ENCODE results near the gene CDC25B.

Gene CDC25B

GRCh38 chr20:3775457-3776108 is 20.5 kb upstream of the CDC25B start:
- in situ Hi-C loops (cut with HindIII; ENCODE audit: low pct_ligation_motif_present, low sequenced_read_pairs), result no loop called here
- DNase-seq, result no peak
- Histone ChIP-seq H3K27ac (no peak overlapping the region), H3K4me3 (ENCODE audit: low read depth, low read length) (no peak overlapping the region), H3K36me3 (replicated peaks) (no peaks in the 10 kb centered on the region), H3K27me3 (replicated peaks) (peaks cover 8% of the 10 kb centered on the region)
- TF ChIP-seq, protein P1, sequence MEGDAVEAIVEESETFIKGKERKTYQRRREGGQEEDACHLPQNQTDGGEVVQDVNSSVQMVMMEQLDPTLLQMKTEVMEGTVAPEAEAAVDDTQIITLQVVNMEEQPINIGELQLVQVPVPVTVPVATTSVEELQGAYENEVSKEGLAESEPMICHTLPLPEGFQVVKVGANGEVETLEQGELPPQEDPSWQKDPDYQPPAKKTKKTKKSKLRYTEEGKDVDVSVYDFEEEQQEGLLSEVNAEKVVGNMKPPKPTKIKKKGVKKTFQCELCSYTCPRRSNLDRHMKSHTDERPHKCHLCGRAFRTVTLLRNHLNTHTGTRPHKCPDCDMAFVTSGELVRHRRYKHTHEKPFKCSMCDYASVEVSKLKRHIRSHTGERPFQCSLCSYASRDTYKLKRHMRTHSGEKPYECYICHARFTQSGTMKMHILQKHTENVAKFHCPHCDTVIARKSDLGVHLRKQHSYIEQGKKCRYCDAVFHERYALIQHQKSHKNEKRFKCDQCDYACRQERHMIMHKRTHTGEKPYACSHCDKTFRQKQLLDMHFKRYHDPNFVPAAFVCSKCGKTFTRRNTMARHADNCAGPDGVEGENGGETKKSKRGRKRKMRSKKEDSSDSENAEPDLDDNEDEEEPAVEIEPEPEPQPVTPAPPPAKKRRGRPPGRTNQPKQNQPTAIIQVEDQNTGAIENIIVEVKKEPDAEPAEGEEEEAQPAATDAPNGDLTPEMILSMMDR (IDR thresholded peaks at IDR 0.05; ENCODE audit: low read depth, low read length, missing control alignments), result no peak

DNA sequence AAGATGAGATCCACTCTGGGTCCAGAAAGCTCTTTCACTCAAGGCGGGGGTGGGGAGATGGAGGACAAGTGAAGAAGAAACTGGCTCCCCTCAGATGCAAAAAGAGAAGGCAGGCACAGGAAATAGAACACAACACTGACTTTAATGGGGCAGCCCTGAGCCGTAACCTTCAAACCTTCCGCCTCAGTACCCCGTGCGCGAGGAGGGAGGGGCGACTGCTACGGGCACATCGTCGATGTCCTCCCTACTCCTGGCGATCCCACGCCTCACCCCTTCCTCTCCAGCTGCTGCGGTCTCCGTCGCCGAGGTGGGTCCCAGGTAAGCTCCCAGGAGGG is 18.8 kb upstream of the CDC25B start:
- Histone ChIP-seq H3K27ac (no peak overlapping the region), H3K36me3 (replicated peaks) (no peaks in the 10 kb centered on the region), H3K27me3 (replicated peaks) (peaks cover 8% of the 10 kb centered on the region), H3K4me3 (ENCODE audit: low read depth, low read length) (peak overlapping the region; percentile 58)
- TF ChIP-seq, protein P1 (IDR thresholded peaks at IDR 0.05; ENCODE audit: low read depth, low read length, missing control alignments), result no peak
- no peak for DNase-seq
- in situ Hi-C loops (cut with HindIII; ENCODE audit: low pct_ligation_motif_present, low sequenced_read_pairs), result no loop called here

GRCh38 chr20:3777716-3778629 is 18.1 kb upstream of the CDC25B start:
- peak overlapping the region; percentile 58 for H3K4me3 ChIP-seq (ENCODE audit: low read depth, low read length)
- H3K36me3 ChIP-seq (replicated peaks), result no peaks in the 10 kb centered on the region
- TF ChIP-seq, protein P1 (IDR thresholded peaks at IDR 0.05; ENCODE audit: low read depth, low read length, missing control alignments), result no peak
- H3K27ac ChIP-seq, result no peak overlapping the region
- peaks cover 8% of the 10 kb centered on the region for H3K27me3 ChIP-seq (replicated peaks)
- in situ Hi-C loops (cut with HindIII; ENCODE audit: low pct_ligation_motif_present, low sequenced_read_pairs), result no loop called here
- DNase-seq, result peak; percentile 11

GRCh38 chr20:3778976-3779375 is 17.1 kb upstream of the CDC25B start:
- Histone ChIP-seq H3K36me3 (replicated peaks) (no peaks in the 10 kb centered on the region), H3K27ac (no peak overlapping the region), H3K4me3 (ENCODE audit: low read depth, low read length) (no peak overlapping the region), H3K27me3 (replicated peaks) (peaks cover 8% of the 10 kb centered on the region)
- DNase-seq, result no peak
- TF ChIP-seq, protein P1 (IDR thresholded peaks at IDR 0.05; ENCODE audit: low read depth, low read length, missing control alignments), result no peak
- in situ Hi-C loops (cut with HindIII; ENCODE audit: low pct_ligation_motif_present, low sequenced_read_pairs), result no loop called here

GRCh38 chr20:3781153-3781910 is 14.8 kb upstream of the CDC25B start, which contains the start of gene SPEF1:
Gene SPEF1, minus strand, starts transcription at chr20:3781448. Its CDS starts 161 bp downstream, at chr20:3781287.
- Histone ChIP-seq H3K27me3 (replicated peaks) (peaks cover 8% of the 10 kb centered on the region), H3K27ac (no peak within 1 kb of the TSS), H3K4me3 (ENCODE audit: low read depth, low read length) (peak within 1 kb of the TSS; percentile 50), H3K36me3 (replicated peaks) (no peaks in the 10 kb centered on the region)
- in situ Hi-C loops (cut with HindIII; ENCODE audit: low pct_ligation_motif_present, low sequenced_read_pairs), result no loop called here
- peak; percentile 90 for DNase-seq
- TF ChIP-seq, protein P1 (IDR thresholded peaks at IDR 0.05; ENCODE audit: low read depth, low read length, missing control alignments), result peak; percentile 69
